ENCODE measurements around the gene C1QTNF3.
"Not testable (repeated sequence)": the region's sequence is repeated elsewhere in the genome, so short reads cannot be mapped to it uniquely, and the experiment has no call there.

Gene C1QTNF3

GRCh38 chr5:34074472-34074871, 31.5 kb upstream of the C1QTNF3 start:
- H3K36me3 ChIP-seq (replicated peaks in 1 of 2; ENCODE audit: control insufficient read depth in 2 of 2, insufficient read depth in 2 of 2, low read length in 2 of 2); H2BK12ac ChIP-seq (ENCODE audit: low read length); H2AFZ ChIP-seq (ENCODE audit: low read length); H3K4me2 ChIP-seq (ENCODE audit: insufficient read depth, low read length, poor library complexity, severe bottlenecking); H3K79me1 ChIP-seq (ENCODE audit: low read depth, low read length); H2BK5ac ChIP-seq (ENCODE audit: low read length); H3K18ac ChIP-seq (ENCODE audit: low read length); H2BK120ac ChIP-seq (ENCODE audit: low read depth, low read length); H3K4ac ChIP-seq (ENCODE audit: low read length); H3K23ac ChIP-seq (ENCODE audit: low read depth, low read length, poor library complexity); DNase-seq (ENCODE audit: low spot score); H4K8ac ChIP-seq (ENCODE audit: low read depth, low read length); H3K4me1 ChIP-seq (ENCODE audit: control insufficient read depth in 2 of 2, insufficient read depth in 1 of 2, low read depth in 1 of 2, low read length in 2 of 2); H3K9ac ChIP-seq (ENCODE audit: low read depth, low read length, poor library complexity); H3K27me3 ChIP-seq (ENCODE audit: control insufficient read depth in 3 of 3, insufficient read depth in 3 of 3, low read depth in 1 of 3, low read length in 3 of 3); H3K4me3 ChIP-seq (ENCODE audit: low read length in 2 of 2); H4K91ac ChIP-seq (ENCODE audit: low read depth, low read length, poor library complexity); H3K14ac ChIP-seq (ENCODE audit: low read length); H3K27ac ChIP-seq (replicated peaks; ENCODE audit: low read length); H2AK5ac ChIP-seq (ENCODE audit: low read depth, low read length); H2BK15ac ChIP-seq (ENCODE audit: low read length); H3K9me3 ChIP-seq (replicated peaks in 1 of 2; ENCODE audit: control insufficient read depth in 2 of 2, insufficient read depth in 1 of 2, low read depth in 1 of 2, low read length in 2 of 2): not testable (repeated sequence)
- no CpG with 5 or more reads among the region's 3 CpGs for WGBS, 2 donors (ENCODE audit: extremely low coverage in 2 of 2, insufficient read length in 2 of 2, insufficient replicate concordance in 1 of 2)

- H3K36me3 ChIP-seq (replicated peaks in 1 of 2; ENCODE audit: control insufficient read depth in 2 of 2, insufficient read depth in 2 of 2, low read length in 2 of 2); H4K91ac ChIP-seq (ENCODE audit: low read depth, low read length, poor library complexity); H3K79me1 ChIP-seq (ENCODE audit: low read depth, low read length); H2AK5ac ChIP-seq (ENCODE audit: low read depth, low read length); H3K18ac ChIP-seq (ENCODE audit: low read length); H3K14ac ChIP-seq (ENCODE audit: low read length); H3K4ac ChIP-seq (ENCODE audit: low read length); H2BK120ac ChIP-seq (ENCODE audit: low read depth, low read length); H3K9me3 ChIP-seq (replicated peaks in 1 of 2; ENCODE audit: control insufficient read depth in 2 of 2, insufficient read depth in 1 of 2, low read depth in 1 of 2, low read length in 2 of 2); H3K27ac ChIP-seq (replicated peaks; ENCODE audit: low read length); H3K27me3 ChIP-seq (ENCODE audit: control insufficient read depth in 3 of 3, insufficient read depth in 3 of 3, low read depth in 1 of 3, low read length in 3 of 3); H3K4me2 ChIP-seq (ENCODE audit: insufficient read depth, low read length, poor library complexity, severe bottlenecking); H3K4me3 ChIP-seq (ENCODE audit: low read length in 2 of 2); H3K9ac ChIP-seq (ENCODE audit: low read depth, low read length, poor library complexity); H3K4me1 ChIP-seq (ENCODE audit: control insufficient read depth in 2 of 2, insufficient read depth in 1 of 2, low read depth in 1 of 2, low read length in 2 of 2); H3K23ac ChIP-seq (ENCODE audit: low read depth, low read length, poor library complexity); H4K8ac ChIP-seq (ENCODE audit: low read depth, low read length); H2BK5ac ChIP-seq (ENCODE audit: low read length); H2AFZ ChIP-seq (ENCODE audit: low read length); H2BK15ac ChIP-seq (ENCODE audit: low read length); H2BK12ac ChIP-seq (ENCODE audit: low read length); DNase-seq (ENCODE audit: low spot score): not testable (repeated sequence)
- no CpG with 5 or more reads among the region's 3 CpGs for WGBS, 2 donors (ENCODE audit: extremely low coverage in 2 of 2, insufficient read length in 2 of 2, insufficient replicate concordance in 1 of 2)
These were observed 31.1 kb upstream of the C1QTNF3 start for GRCh38 chr5:34074071-34074470.

GRCh38 chr5:34070626-34071025, 27.6 kb upstream of the C1QTNF3 start:
- not testable (repeated sequence) for H3K9me3 ChIP-seq (replicated peaks in 1 of 2; ENCODE audit: control insufficient read depth in 2 of 2, insufficient read depth in 1 of 2, low read depth in 1 of 2, low read length in 2 of 2); H3K9ac ChIP-seq (ENCODE audit: low read depth, low read length, poor library complexity); H3K18ac ChIP-seq (ENCODE audit: low read length); H3K27ac ChIP-seq (replicated peaks; ENCODE audit: low read length); H3K79me1 ChIP-seq (ENCODE audit: low read depth, low read length); DNase-seq (ENCODE audit: low spot score); H4K8ac ChIP-seq (ENCODE audit: low read depth, low read length); H3K27me3 ChIP-seq (ENCODE audit: control insufficient read depth in 3 of 3, insufficient read depth in 3 of 3, low read depth in 1 of 3, low read length in 3 of 3); H2BK120ac ChIP-seq (ENCODE audit: low read depth, low read length); H2BK12ac ChIP-seq (ENCODE audit: low read length); H3K4me3 ChIP-seq (ENCODE audit: low read length in 2 of 2); H2BK5ac ChIP-seq (ENCODE audit: low read length); H3K23ac ChIP-seq (ENCODE audit: low read depth, low read length, poor library complexity); H4K91ac ChIP-seq (ENCODE audit: low read depth, low read length, poor library complexity); H3K4ac ChIP-seq (ENCODE audit: low read length); H2AK5ac ChIP-seq (ENCODE audit: low read depth, low read length); H3K4me1 ChIP-seq (ENCODE audit: control insufficient read depth in 2 of 2, insufficient read depth in 1 of 2, low read depth in 1 of 2, low read length in 2 of 2); H2BK15ac ChIP-seq (ENCODE audit: low read length); H2AFZ ChIP-seq (ENCODE audit: low read length); H3K36me3 ChIP-seq (replicated peaks in 1 of 2; ENCODE audit: control insufficient read depth in 2 of 2, insufficient read depth in 2 of 2, low read length in 2 of 2); H3K14ac ChIP-seq (ENCODE audit: low read length); H3K4me2 ChIP-seq (ENCODE audit: insufficient read depth, low read length, poor library complexity, severe bottlenecking)
- WGBS, 2 donors (ENCODE audit: extremely low coverage in 2 of 2, insufficient read length in 2 of 2, insufficient replicate concordance in 1 of 2) = no CpG with 5 or more reads among the region's 3 CpGs

- H2AFZ ChIP-seq (ENCODE audit: low read length) = no peak overlapping the region
- no peak overlapping the region for H3K18ac ChIP-seq (ENCODE audit: low read length)
- H3K4me3 ChIP-seq (ENCODE audit: low read length in 2 of 2) = no peak overlapping the region
- H3K14ac ChIP-seq (ENCODE audit: low read length) = no peak overlapping the region
- no peak overlapping the region for H3K9ac ChIP-seq (ENCODE audit: low read depth, low read length, poor library complexity)
- H2BK120ac ChIP-seq (ENCODE audit: low read depth, low read length) = no peak overlapping the region
- H3K4me1 ChIP-seq (ENCODE audit: control insufficient read depth in 2 of 2, insufficient read depth in 1 of 2, low read depth in 1 of 2, low read length in 2 of 2) = peaks cover 0 to 2% of the 10 kb centered on the region in 2 donors
- no peak overlapping the region for H4K91ac ChIP-seq (ENCODE audit: low read depth, low read length, poor library complexity)
- no peak overlapping the region for H2BK12ac ChIP-seq (ENCODE audit: low read length)
- H2AK5ac ChIP-seq (ENCODE audit: low read depth, low read length) = no peak overlapping the region
- no peaks in the 10 kb centered on the region for H3K27me3 ChIP-seq (ENCODE audit: control insufficient read depth in 3 of 3, insufficient read depth in 3 of 3, low read depth in 1 of 3, low read length in 3 of 3)
- no peak overlapping the region for H3K4me2 ChIP-seq (ENCODE audit: insufficient read depth, low read length, poor library complexity, severe bottlenecking)
- no peak overlapping the region for H2BK15ac ChIP-seq (ENCODE audit: low read length)
- no peaks in the 10 kb centered on the region for H3K79me1 ChIP-seq (ENCODE audit: low read depth, low read length)
- no peak overlapping the region for H3K4ac ChIP-seq (ENCODE audit: low read length)
- no peak overlapping the region for H3K23ac ChIP-seq (ENCODE audit: low read depth, low read length, poor library complexity)
- peaks cover 0 to 9% of the 10 kb centered on the region in 2 donors for H3K9me3 ChIP-seq (replicated peaks in 1 of 2; ENCODE audit: control insufficient read depth in 2 of 2, insufficient read depth in 1 of 2, low read depth in 1 of 2, low read length in 2 of 2)
- DNase-seq (ENCODE audit: low spot score) = no peak
- H4K8ac ChIP-seq (ENCODE audit: low read depth, low read length) = no peak overlapping the region
- H3K27ac ChIP-seq (replicated peaks; ENCODE audit: low read length) = no peak overlapping the region
- peaks cover 2 to 8% of the 10 kb centered on the region in 2 donors for H3K36me3 ChIP-seq (replicated peaks in 1 of 2; ENCODE audit: control insufficient read depth in 2 of 2, insufficient read depth in 2 of 2, low read length in 2 of 2)
- no CpG with 5 or more reads among the region's 6 CpGs for WGBS, 2 donors (ENCODE audit: extremely low coverage in 2 of 2, insufficient read length in 2 of 2, insufficient replicate concordance in 1 of 2)
- H2BK5ac ChIP-seq (ENCODE audit: low read length) = no peak overlapping the region
These were observed 21.6 kb upstream of the C1QTNF3 start for GRCh38 chr5:34064656-34065055.

All from neuronal stem cell (in vitro differentiated cells).